Smooth muscle cell (in vitro differentiated cells): ENCODE results near the gene SPATA2L. TPM values are rescaled to one million over a fixed set of nuclear protein-coding genes. Genes with fewer than 3 reads are reported as not detected.

ENCODE experiments used
- DNase-seq: peaks from one replicate; lab custom pipeline; 2025; ENCODE audit not compliant: unreplicated experiment; lab: John Stamatoyannopoulos, UW
- H2AFZ ChIP-seq: fragments of 200-600 bp; sonication (generic); 2 replicates; pipeline ENCODE4 v1.6.0; 2016; ENCODE audit warnings: antibody characterized with exemption, low read depth, mild to moderate bottlenecking
- H3F3A ChIP-seq: fragments of 200-600 bp; sonication (generic); 2 replicates; pipeline ENCODE4 v1.6.0; 2017; ENCODE audit warnings: antibody characterized with exemption, low read depth
- H3K27ac ChIP-seq: fragments of 200-600 bp; sonication (generic); 2 replicates; pipeline ENCODE4 v1.5.1; 2016; ENCODE audit warnings: low read depth, mild to moderate bottlenecking
- H3K27me3 ChIP-seq: fragments of 200-600 bp; sonication (generic); 2 replicates; pipeline ENCODE4 v1.6.1; 2016; ENCODE audit warnings: low read depth, mild to moderate bottlenecking
- H3K36me3 ChIP-seq: fragments of 200-600 bp; sonication (generic); 2 replicates; pipeline ENCODE4 v1.5.1; 2016; ENCODE audit warnings: low read depth
- H3K4me1 ChIP-seq: fragments of 200-600 bp; sonication (generic); 2 replicates; pipeline ENCODE4 v1.5.1; 2016; ENCODE audit warnings: low read depth
- H3K4me2 ChIP-seq: fragments of 200-600 bp; sonication (generic); 2 replicates; pipeline ENCODE4 v1.6.0; 2016; ENCODE audit warnings: mild to moderate bottlenecking
- H3K4me3 ChIP-seq: fragments of 200-600 bp; sonication (generic); 2 replicates; pipeline ENCODE4 v1.5.1; 2016; ENCODE audit warnings: mild to moderate bottlenecking
- H3K79me2 ChIP-seq: fragments of 200-600 bp; sonication (generic); 2 replicates; pipeline ENCODE4 v1.6.0; 2016; ENCODE audit warnings: low read depth, mild to moderate bottlenecking
- H3K9ac ChIP-seq: fragments of 200-600 bp; sonication (generic); 2 replicates; pipeline ENCODE4 v1.6.0; 2016; ENCODE audit warnings: low read depth
- H3K9me3 ChIP-seq: fragments of 200-600 bp; sonication (generic); replicated peaks from 2 replicates; pipeline ENCODE4 v1.5.1; 2016; ENCODE audit warnings: low read depth
- H4K20me1 ChIP-seq: fragments of 200-600 bp; sonication (generic); 2 replicates; pipeline ENCODE4 v1.6.0; 2016; ENCODE audit warnings: low read depth
- WGBS: methylation state at CpG from one replicate; pipeline ENCODE4 v1.1.7; 2016; ENCODE audit warnings: low lambda C conversion rate; 5-methylcytosine and 5-hydroxymethylcytosine counted together
- polyA plus RNA-seq: library from polyadenylated mRNA; unstranded; fragments of >200 nt; fragmentation: Nextera tagmentation; extraction: Ambion mirVana; gene quantifications from 2 replicates; pipeline ENCODE4 v1.2.1, GENCODE V29; 2016
- total RNA-seq: library from RNA; depleted of rRNA; stranded (reverse); fragments of >200 nt; gene quantifications from 2 replicates; pipeline ENCODE4 v1.2.3, GENCODE V29; 2014
- TF ChIP-seq, protein P1 (sequence below): fragments of 200-600 bp; sonication (generic); IDR thresholded peaks from 2 replicates; pipeline ENCODE4 v1.5.1; 2017; ENCODE audit warnings: borderline replicate concordance, mild to moderate bottlenecking, antibody characterized with exemption; ENCODE audit not compliant: insufficient read depth, poor library complexity, severe bottlenecking

The SPATA2L gene
- total and polyA plus RNA-seq, 2 experiments from 2014 or later: 7.8 to 14.1 TPM

DNA sequence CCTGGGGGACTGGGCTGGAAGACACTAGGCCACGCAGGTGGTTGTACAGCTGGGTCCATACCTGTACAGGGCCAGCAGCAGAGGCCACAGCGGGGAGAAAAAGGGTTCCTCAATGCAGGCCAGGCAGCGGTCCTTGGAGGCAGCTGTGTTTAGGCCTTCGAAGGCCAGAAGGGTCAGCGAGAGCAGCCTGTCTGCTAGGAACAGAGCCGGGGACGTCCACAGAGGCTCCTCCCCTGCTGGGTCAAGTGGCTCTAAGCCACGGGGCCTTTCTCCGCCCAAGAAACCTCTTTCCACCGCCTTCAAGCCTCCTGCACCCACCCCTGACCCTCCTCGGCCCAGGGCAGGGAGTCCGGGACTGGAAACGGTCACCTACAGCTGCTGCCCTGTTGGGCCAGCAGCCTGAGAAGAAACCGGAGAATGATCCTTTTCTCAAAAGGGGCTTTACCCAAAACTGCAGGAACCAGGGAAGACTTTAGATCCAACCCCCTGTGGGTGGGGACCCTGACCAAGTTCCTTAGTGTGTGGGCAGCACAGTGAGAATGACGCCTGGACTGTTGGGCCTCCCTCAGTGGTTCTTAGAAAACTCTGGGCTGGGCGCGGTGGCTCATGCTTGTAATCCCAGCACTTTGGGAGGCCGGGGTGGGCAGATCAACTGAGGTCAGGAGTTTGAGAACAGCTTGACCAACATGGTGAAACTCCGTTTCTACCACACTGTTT, 8.4 kb upstream of the SPATA2L start:
- Histone ChIP-seq H3K4me3 (no peak overlapping the region), H3K27ac (no peak overlapping the region), H3K4me2 (no peak overlapping the region), H3K4me1 (peaks cover 9% of the 10 kb centered on the region), H3K9me3 (no peaks in the 10 kb centered on the region), H3K27me3 (no peaks in the 10 kb centered on the region), H2AFZ (no peak overlapping the region), H3K79me2 (no peaks in the 10 kb centered on the region), H3F3A (no peaks in the 10 kb centered on the region), H3K9ac (no peak overlapping the region), H3K36me3 (no peaks in the 10 kb centered on the region), H4K20me1 (no peaks in the 10 kb centered on the region)
- no peak for DNase-seq
- TF ChIP-seq, protein P1, sequence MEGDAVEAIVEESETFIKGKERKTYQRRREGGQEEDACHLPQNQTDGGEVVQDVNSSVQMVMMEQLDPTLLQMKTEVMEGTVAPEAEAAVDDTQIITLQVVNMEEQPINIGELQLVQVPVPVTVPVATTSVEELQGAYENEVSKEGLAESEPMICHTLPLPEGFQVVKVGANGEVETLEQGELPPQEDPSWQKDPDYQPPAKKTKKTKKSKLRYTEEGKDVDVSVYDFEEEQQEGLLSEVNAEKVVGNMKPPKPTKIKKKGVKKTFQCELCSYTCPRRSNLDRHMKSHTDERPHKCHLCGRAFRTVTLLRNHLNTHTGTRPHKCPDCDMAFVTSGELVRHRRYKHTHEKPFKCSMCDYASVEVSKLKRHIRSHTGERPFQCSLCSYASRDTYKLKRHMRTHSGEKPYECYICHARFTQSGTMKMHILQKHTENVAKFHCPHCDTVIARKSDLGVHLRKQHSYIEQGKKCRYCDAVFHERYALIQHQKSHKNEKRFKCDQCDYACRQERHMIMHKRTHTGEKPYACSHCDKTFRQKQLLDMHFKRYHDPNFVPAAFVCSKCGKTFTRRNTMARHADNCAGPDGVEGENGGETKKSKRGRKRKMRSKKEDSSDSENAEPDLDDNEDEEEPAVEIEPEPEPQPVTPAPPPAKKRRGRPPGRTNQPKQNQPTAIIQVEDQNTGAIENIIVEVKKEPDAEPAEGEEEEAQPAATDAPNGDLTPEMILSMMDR: no peak
- WGBS: 88% methylated on average over 19 of the region's 19 CpGs

DNA sequence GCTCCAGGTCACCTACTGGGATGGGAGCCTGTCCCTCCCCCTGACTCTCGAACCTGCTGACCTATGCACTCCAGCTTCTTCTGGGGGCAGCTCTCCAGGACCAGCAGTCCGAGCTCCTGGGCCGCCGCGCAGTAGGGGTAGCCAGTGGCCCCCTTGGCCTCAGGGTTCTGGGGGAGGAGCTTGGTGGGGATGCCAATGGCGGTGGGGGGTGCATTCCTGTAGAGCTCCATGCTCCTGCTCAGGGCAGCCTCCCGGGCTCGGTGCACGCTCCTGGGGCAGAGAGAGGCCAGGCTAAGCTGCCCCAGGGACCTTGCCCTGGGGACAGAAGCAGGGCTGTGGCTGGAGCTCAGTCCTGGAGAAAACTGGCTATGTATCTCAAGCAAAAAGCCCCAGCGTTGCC, 7.7 kb upstream of the SPATA2L start:
- Histone ChIP-seq H3K27me3 (no peaks in the 10 kb centered on the region), H3K36me3 (no peaks in the 10 kb centered on the region), H3K27ac (no peak overlapping the region), H4K20me1 (no peaks in the 10 kb centered on the region), H3K4me2 (no peak overlapping the region), H3F3A (no peaks in the 10 kb centered on the region), H3K4me1 (peaks cover 9% of the 10 kb centered on the region), H2AFZ (no peak overlapping the region), H3K9me3 (no peaks in the 10 kb centered on the region), H3K4me3 (no peak overlapping the region), H3K79me2 (no peaks in the 10 kb centered on the region), H3K9ac (no peak overlapping the region)
- DNase-seq: no peak
- TF ChIP-seq, protein P1: no peak
- WGBS: 73% methylated on average over 10 of the region's 10 CpGs

GRCh38 chr16:89708481-89708931, 7.0 kb upstream of the SPATA2L start:
- no peak overlapping the region for H2AFZ ChIP-seq
- no peaks in the 10 kb centered on the region for H3K27me3 ChIP-seq
- no peaks in the 10 kb centered on the region for H3F3A ChIP-seq
- peaks cover 9% of the 10 kb centered on the region for H3K4me1 ChIP-seq
- DNase-seq: no peak
- no peaks in the 10 kb centered on the region for H4K20me1 ChIP-seq
- no peak overlapping the region for H3K4me2 ChIP-seq
- no peak overlapping the region for H3K9ac ChIP-seq
- TF ChIP-seq, protein P1: no peak
- H3K4me3 ChIP-seq: no peak overlapping the region
- H3K36me3 ChIP-seq: no peaks in the 10 kb centered on the region
- H3K27ac ChIP-seq: no peak overlapping the region
- H3K79me2 ChIP-seq: no peaks in the 10 kb centered on the region
- WGBS: 94% methylated on average over 17 of the region's 19 CpGs
- H3K9me3 ChIP-seq: no peaks in the 10 kb centered on the region

- TF ChIP-seq, protein P1: no peak
- Histone ChIP-seq H3K9ac (no peak overlapping the region), H3K9me3 (no peaks in the 10 kb centered on the region), H3K36me3 (no peaks in the 10 kb centered on the region), H2AFZ (no peak overlapping the region), H3F3A (no peaks in the 10 kb centered on the region), H3K4me2 (no peak overlapping the region), H3K4me1 (peaks cover 9% of the 10 kb centered on the region), H3K27ac (no peak overlapping the region), H3K79me2 (no peaks in the 10 kb centered on the region), H3K27me3 (no peaks in the 10 kb centered on the region), H3K4me3 (no peak overlapping the region), H4K20me1 (no peaks in the 10 kb centered on the region)
- 93% methylated on average over 9 of the region's 9 CpGs for WGBS
- DNase-seq: no peak
Measured at GRCh38 chr16:89707695-89708094, 6.2 kb upstream of the SPATA2L start.
